Vagina (tissue), 2 donors: Measurements from ENCODE around the gene IFIT2. TPM values are rescaled to one million over a fixed set of nuclear protein-coding genes. Genes with fewer than 3 reads are reported as not detected.

ENCODE experiments used
- DNase-seq, 2 donors: peaks; one replicate each; pipeline ENCODE4 v3.0.0-alpha.2; 2017; ENCODE audit errors: extremely low spot score in 2 of 2
- H3K27ac ChIP-seq: fragments of 200-600 bp; sonication (generic); one replicate; pipeline ENCODE4 v1.5.1; 2019
- H3K27me3 ChIP-seq: fragments of 200-600 bp; sonication (generic); one replicate; pipeline ENCODE4 v1.5.1; 2019
- H3K36me3 ChIP-seq, 2 donors: fragments of 200-600 bp; sonication (generic); one replicate each; pipeline ENCODE4 v1.5.1; 2017 to 2019
- H3K4me1 ChIP-seq: fragments of 200-600 bp; sonication (generic); one replicate; pipeline ENCODE4 v1.5.1; 2019
- H3K4me3 ChIP-seq, 2 donors: fragments of 200-600 bp; sonication (generic); 1 replicate in 1 of 2; 2 replicates in 1 of 2; pipeline ENCODE4 v1.5.1; 2016 to 2019
- H3K9me3 ChIP-seq: fragments of 200-600 bp; sonication (generic); one replicate; pipeline ENCODE4 v1.5.1; 2019
- POLR2A ChIP-seq, 2 donors: fragments of 450-650 bp; IDR thresholded peaks; one replicate each; pipeline ENCODE4 v1.6.1; 2017; ENCODE audit warnings: antibody characterized with exemption in 2 of 2, mild to moderate bottlenecking in 2 of 2, moderate library complexity in 2 of 2
- POLR2AphosphoS5 ChIP-seq, 2 donors: sonication (generic); formaldehyde crosslinking; IDR thresholded peaks; one replicate each; pipeline ENCODE4 v1.9.0; 2017; ENCODE audit warnings: antibody characterized with exemption in 2 of 2, mild to moderate bottlenecking in 2 of 2, low read depth in 1 of 2; ENCODE audit not compliant: insufficient read depth in 1 of 2
- intact Hi-C: fragments of 100-400 bp; cut with DNase I; formaldehyde crosslinking; loops from one replicate; pipeline ENCODE4 v1.15.1; 2023
- total RNA-seq: library from RNA; depleted of rRNA; stranded (reverse); fragments of >200 nt; gene quantifications from one replicate; pipeline ENCODE4 v1.2.3, GENCODE V29; 2016
- TF ChIP-seq, protein P1 (sequence below), 3 experiments: fragments of 450-650 bp in 2 of 3; fragments of 200-600 bp in 1 of 3; sonication (generic) in 1 of 3; IDR thresholded peaks; one replicate each; pipeline ENCODE4 v1.5.1; 2017 to 2019; ENCODE audit warnings: antibody characterized with exemption in 3 of 3, mild to moderate bottlenecking in 2 of 3, moderate library complexity in 2 of 3

Gene IFIT2
- total RNA-seq, 1 donor from 2014 or later, result 2.9 TPM

- TF ChIP-seq POLR2A (IDR thresholded peaks at IDR 0.05) (no peak), POLR2AphosphoS5 (IDR thresholded peaks at IDR 0.05; ENCODE audit: insufficient read depth in 1 of 2, low read depth in 1 of 2) (no peak)
- TF ChIP-seq, protein P1, sequence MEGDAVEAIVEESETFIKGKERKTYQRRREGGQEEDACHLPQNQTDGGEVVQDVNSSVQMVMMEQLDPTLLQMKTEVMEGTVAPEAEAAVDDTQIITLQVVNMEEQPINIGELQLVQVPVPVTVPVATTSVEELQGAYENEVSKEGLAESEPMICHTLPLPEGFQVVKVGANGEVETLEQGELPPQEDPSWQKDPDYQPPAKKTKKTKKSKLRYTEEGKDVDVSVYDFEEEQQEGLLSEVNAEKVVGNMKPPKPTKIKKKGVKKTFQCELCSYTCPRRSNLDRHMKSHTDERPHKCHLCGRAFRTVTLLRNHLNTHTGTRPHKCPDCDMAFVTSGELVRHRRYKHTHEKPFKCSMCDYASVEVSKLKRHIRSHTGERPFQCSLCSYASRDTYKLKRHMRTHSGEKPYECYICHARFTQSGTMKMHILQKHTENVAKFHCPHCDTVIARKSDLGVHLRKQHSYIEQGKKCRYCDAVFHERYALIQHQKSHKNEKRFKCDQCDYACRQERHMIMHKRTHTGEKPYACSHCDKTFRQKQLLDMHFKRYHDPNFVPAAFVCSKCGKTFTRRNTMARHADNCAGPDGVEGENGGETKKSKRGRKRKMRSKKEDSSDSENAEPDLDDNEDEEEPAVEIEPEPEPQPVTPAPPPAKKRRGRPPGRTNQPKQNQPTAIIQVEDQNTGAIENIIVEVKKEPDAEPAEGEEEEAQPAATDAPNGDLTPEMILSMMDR (IDR thresholded peaks at IDR 0.05), result no peak
- H3K27ac ChIP-seq, result no peak overlapping the region
- no peak overlapping the region for H3K4me3 ChIP-seq
- no peaks in the 10 kb centered on the region for H3K4me1 ChIP-seq
- no peaks in the 10 kb centered on the region for H3K27me3 ChIP-seq
- H3K9me3 ChIP-seq, result no peaks in the 10 kb centered on the region
- DNase-seq, result no peak
- no peaks in the 10 kb centered on the region for H3K36me3 ChIP-seq
- intact Hi-C loops, result no loop called here
Measured at GRCh38 chr10:89266721-89267453, 35.0 kb upstream of the IFIT2 start.

- Histone ChIP-seq H3K36me3 (no peaks in the 10 kb centered on the region), H3K4me3 (no peak overlapping the region), H3K9me3 (no peaks in the 10 kb centered on the region), H3K27me3 (no peaks in the 10 kb centered on the region), H3K27ac (no peak overlapping the region), H3K4me1 (no peaks in the 10 kb centered on the region)
- intact Hi-C loops, result no loop called here
- no peak for DNase-seq
- TF ChIP-seq POLR2AphosphoS5 (IDR thresholded peaks at IDR 0.05; ENCODE audit: insufficient read depth in 1 of 2, low read depth in 1 of 2) (no peak), POLR2A (IDR thresholded peaks at IDR 0.05) (no peak)
- TF ChIP-seq, protein P1 (IDR thresholded peaks at IDR 0.05), result no peak
Measured at GRCh38 chr10:89269433-89270152, 32.3 kb upstream of the IFIT2 start.

DNA sequence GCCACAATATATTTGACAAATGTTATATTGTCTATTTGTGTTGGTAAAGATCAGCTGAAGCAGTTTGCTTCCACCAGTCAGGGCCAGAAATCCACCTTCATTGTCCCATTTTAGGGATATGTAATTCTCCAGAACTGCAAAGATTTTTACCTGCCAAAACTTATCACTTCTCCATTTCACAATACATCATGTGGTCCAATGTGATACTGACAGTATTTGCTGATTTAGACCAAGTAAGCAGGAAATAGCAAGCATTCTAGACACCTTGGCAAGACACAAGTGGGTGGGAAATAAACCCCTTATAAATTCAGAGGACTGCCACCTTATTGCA lies 31.7 kb upstream of the IFIT2 start:
- TF ChIP-seq, protein P1 (IDR thresholded peaks at IDR 0.05), result no peak
- TF ChIP-seq POLR2AphosphoS5 (IDR thresholded peaks at IDR 0.05; ENCODE audit: insufficient read depth in 1 of 2, low read depth in 1 of 2), result no peak
- no peak for TF ChIP-seq POLR2A (IDR thresholded peaks at IDR 0.05)
- Histone ChIP-seq H3K27me3 (no peaks in the 10 kb centered on the region), H3K27ac (no peak overlapping the region), H3K36me3 (no peaks in the 10 kb centered on the region), H3K4me3 (no peak overlapping the region), H3K9me3 (no peaks in the 10 kb centered on the region), H3K4me1 (no peaks in the 10 kb centered on the region)
- intact Hi-C loops, result no loop called here
- DNase-seq, result no peak

DNA sequence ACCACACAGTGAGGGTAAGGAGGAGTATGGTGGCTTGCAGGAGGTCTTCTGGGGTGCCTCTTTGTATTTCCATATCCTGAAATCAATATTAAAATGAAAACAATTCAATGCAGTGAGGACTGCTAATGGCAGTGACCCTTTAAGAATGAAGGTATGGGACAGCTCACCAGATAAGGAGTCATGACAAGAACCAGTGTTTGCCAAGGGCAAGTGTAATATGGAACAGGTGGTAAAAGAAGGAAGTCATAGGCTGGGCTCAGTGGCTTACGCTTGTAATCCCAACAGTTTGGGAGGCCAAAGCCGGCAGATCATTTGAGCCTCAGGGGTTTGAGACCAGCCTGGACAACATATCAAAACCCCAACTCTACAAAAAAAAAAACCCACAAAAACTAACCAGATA lies 30.3 kb upstream of the IFIT2 start:
- peaks cover 7% of the 10 kb centered on the region for H3K4me1 ChIP-seq
- DNase-seq, result no peak
- no peaks in the 10 kb centered on the region for H3K9me3 ChIP-seq
- no peaks in the 10 kb centered on the region for H3K27me3 ChIP-seq
- H3K4me3 ChIP-seq, result no peak overlapping the region
- H3K27ac ChIP-seq, result no peak overlapping the region
- intact Hi-C loops, result no loop called here
- TF ChIP-seq POLR2AphosphoS5 (IDR thresholded peaks at IDR 0.05; ENCODE audit: insufficient read depth in 1 of 2, low read depth in 1 of 2), result no peak
- TF ChIP-seq, protein P1 (IDR thresholded peaks at IDR 0.05), result no peak
- no peak for TF ChIP-seq POLR2A (IDR thresholded peaks at IDR 0.05)
- H3K36me3 ChIP-seq, result no peaks in the 10 kb centered on the region

DNA sequence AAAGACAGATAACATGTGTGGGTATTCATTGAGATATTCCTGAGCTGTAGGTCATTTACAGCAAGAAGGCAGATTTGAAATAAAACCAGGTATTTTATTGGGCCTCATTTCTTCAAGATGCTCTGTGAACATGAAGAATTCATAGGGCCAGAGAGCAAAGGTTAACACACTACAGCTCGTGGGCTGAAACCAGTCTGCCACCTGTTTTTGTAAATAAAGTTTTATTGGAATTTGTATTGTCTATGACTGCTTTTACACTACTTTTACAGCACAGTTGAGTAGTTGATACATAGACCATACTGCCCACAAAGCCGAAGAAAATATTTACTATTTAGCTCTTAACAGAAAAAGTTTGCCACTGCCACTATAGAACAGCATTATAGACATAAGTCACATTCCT lies 28.2 kb upstream of the IFIT2 start:
- Histone ChIP-seq H3K4me3 (no peak overlapping the region), H3K9me3 (no peaks in the 10 kb centered on the region), H3K27me3 (no peaks in the 10 kb centered on the region), H3K4me1 (peaks cover 19% of the 10 kb centered on the region), H3K36me3 (no peaks in the 10 kb centered on the region), H3K27ac (peak overlapping the region; percentile 76)
- TF ChIP-seq POLR2A (IDR thresholded peaks at IDR 0.05) (no peak), POLR2AphosphoS5 (IDR thresholded peaks at IDR 0.05; ENCODE audit: insufficient read depth in 1 of 2, low read depth in 1 of 2) (no peak)
- DNase-seq, result no peak
- intact Hi-C loops, result no loop called here
